ENCODE results near the gene FBXL19. TPM values are rescaled to one million over a fixed set of nuclear protein-coding genes. Genes with fewer than 3 reads are reported as not detected.

The FBXL19 gene
- total and polyA plus RNA-seq, 2 of the 13 experiments (the other 11 are each of a cell fraction or from before 2014, with no cell fraction given) = 6.0 to 13.7 TPM

GRCh38 chr16:30948667-30949649 lies 25.6 kb downstream of the FBXL19 start, which contains the start of gene ORAI3 (continued):
- TF ChIP-seq TRAFD1 (CRISPR knock-in tag; IDR thresholded peaks at IDR 0.05; ENCODE audit: borderline replicate concordance) (0 out of 2 replicates have a peak, but pooled peaks have one; percentile 47), AKNA (CRISPR knock-in tag; IDR thresholded peaks at IDR 0.05; ENCODE audit: borderline replicate concordance) (no peak), ARID2 (CRISPR knock-in tag; IDR thresholded peaks at IDR 0.05; ENCODE audit: borderline replicate concordance) (no peak; the same call in 1 of the 2 replicates), THYN1 (CRISPR knock-in tag; IDR thresholded peaks at IDR 0.05; ENCODE audit: borderline replicate concordance, low read depth) (no peak), THAP7 (CRISPR knock-in tag; IDR thresholded peaks at IDR 0.05) (0 out of 2 replicates have a peak, but pooled peaks have one; percentile 44), ZNF577 (CRISPR knock-in tag; IDR thresholded peaks at IDR 0.05; ENCODE audit: borderline replicate concordance, low read depth) (no peak), ZNF335 (CRISPR knock-in tag; IDR thresholded peaks at IDR 0.05) (no peak), PHF21A (CRISPR knock-in tag; IDR thresholded peaks at IDR 0.05) (peak; percentile 78), ASH2L (IDR thresholded peaks at IDR 0.05; ENCODE audit: insufficient read length, low read depth, low read length) (peak; percentile 45), MAFG (CRISPR knock-in tag; IDR thresholded peaks at IDR 0.05) (no peak; the same call in 1 of the 2 replicates), FLYWCH1 (CRISPR knock-in tag; IDR thresholded peaks at IDR 0.05) (no peak), CBX5 (CRISPR knock-in tag; IDR thresholded peaks at IDR 0.05; ENCODE audit: borderline replicate concordance) (no peak), ZNF512B (CRISPR knock-in tag; IDR thresholded peaks at IDR 0.05; ENCODE audit: borderline replicate concordance) (no peak), ZNF44 (CRISPR knock-in tag; IDR thresholded peaks at IDR 0.05) (no peak), ZNF33B (CRISPR knock-in tag; IDR thresholded peaks at IDR 0.05) (no peak), SAFB2 (CRISPR knock-in tag; IDR thresholded peaks at IDR 0.05; ENCODE audit: borderline replicate concordance, low read depth) (no peak), ZBTB20 (CRISPR knock-in tag; IDR thresholded peaks at IDR 0.05; ENCODE audit: borderline replicate concordance, low read depth) (no peak)

Data from HepG2 (cell line).